HG03159 (cell line): ENCODE data around the gene CFP.

ENCODE experiments used
- ATAC-seq: cut with Tn5 transposase; IDR thresholded peaks from one replicate; pipeline ENCODE4 v1.9.1; 2021; ENCODE audit warnings: mild to moderate bottlenecking, moderate library complexity; ENCODE audit not compliant: unreplicated experiment

The CFP gene

DNA sequence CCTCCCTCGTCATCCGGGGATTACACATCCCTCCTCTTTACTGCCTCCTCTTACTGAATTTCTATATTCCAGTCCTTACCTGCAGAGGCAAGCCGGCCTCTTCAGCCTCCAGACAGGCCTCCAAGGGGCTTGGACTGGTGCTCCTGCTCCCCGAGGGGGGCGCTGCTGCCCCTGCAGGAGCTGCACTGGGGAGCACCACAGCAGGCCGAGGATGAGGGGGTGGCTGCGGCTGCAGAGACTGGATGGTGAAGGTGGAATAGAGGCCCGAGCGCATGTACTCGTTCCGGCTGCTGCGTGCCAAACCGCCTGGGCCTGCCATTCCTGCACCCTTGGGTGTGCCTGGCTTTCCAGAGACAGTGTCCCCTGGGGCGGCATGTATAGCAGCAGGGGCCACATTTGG, 9.1 kb upstream of the CFP start:
- ATAC-seq: no peak

DNA sequence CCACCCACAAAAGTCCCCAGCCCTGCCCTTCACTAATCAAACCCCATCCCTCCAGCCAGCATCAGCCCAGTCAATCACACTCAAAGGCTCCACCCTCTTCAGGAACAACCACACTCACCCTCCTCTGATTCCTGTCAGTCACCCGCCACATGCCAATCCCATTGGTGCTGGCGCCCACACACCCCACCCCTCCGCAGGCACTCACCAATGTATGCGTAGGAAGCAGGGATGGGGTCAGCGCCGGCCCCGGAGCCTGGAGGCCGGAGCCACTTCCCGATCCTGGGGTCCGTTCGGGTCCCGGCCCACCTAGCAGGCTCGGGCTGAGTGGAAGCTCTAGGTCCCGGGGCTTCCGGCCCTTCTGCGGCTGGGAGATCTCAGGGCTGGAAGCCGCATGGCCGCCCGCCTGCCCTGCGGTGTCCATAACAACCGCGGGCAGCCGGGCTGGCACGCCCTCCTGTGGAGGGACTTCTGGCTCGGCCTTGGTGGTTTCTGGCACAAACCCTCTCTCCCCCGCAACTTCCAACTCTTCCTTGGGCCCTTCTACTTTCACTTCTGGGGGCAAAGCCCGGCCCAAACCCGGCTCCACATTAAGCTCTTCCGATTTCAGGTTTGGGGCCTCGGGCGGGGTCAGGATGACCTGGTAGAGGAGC, 7.9 kb upstream of the CFP start:
- ATAC-seq: no peak

- ATAC-seq: no peak
Measured at GRCh38 chrX:47634871-47635575, 5.3 kb upstream of the CFP start.

- no peak for ATAC-seq
Measured at GRCh38 chrX:47633689-47634590, 4.2 kb upstream of the CFP start.

- no peak for ATAC-seq
Measured at GRCh38 chrX:47632666-47633065, 2.9 kb upstream of the CFP start.

- ATAC-seq: no peak
Measured at GRCh38 chrX:47631676-47632075, 1.9 kb upstream of the CFP start.

DNA sequence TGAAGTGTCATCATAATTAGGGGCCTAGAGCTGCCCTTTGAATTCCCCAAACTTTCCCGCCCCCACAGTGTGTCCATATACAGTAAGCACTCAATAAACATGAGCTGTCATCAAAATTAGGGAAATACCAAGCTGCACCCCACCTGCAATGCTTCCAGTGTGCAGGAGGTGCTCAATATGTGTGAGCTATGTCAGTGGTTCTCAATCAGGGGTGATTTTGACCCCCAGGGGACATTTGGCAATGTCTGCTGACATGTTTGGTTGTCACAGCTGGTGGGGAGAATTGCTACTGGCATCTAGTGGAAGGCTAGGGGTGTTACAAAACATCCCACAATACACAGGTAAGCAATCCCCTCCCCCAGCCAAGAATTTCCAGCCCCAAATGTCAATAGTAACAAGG, 748 bp downstream of the CFP start:
- no peak for ATAC-seq

GRCh38 chrX:47625365-47625764, 4.4 kb downstream of the CFP start:
- ATAC-seq: no peak

DNA sequence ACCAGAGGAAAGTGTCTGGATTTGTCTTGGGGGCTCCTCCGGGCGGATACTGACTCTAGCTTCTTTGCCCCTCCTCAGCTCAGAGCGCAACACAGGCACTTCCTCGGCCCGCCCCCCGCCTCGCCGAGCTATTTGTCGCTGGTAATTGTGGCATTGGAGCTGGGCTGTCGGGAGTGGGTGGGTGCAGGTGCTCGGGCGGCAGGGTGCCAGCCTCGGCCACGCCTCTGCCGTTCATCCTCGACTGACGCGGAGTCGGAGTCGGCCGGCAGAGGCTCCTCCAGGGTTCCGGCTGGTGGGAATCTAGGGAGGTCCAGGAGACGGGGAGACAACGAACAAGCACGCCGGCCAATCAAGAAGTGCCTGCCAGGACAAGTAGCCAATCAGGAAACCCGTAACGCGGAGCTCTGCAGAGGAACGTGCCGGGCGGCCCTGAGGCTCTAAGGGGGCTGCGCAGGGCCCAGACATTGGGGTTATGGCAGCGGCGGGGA, 6.1 kb downstream of the CFP start:
- no peak for ATAC-seq

- ATAC-seq: no peak
Measured at GRCh38 chrX:47621851-47622250, 7.9 kb downstream of the CFP start.

DNA sequence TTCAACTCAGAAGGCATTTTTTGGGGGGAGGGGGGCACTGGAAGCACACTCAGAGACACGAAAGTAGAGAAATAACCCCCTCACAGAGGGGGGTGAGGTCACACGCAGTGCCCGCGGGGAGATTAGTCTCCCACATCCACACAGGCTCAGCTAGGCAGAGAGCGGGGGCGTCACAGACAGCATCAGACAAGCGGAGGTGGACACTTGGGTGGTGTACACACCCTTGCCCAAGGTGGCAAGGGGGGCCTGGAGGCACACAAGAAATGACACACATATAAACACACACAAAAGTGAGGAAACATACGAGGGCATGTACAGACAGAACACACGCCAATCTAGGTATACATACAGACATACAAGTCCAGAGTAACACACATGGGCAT, 9.4 kb downstream of the CFP start:
- ATAC-seq: no peak

DNA sequence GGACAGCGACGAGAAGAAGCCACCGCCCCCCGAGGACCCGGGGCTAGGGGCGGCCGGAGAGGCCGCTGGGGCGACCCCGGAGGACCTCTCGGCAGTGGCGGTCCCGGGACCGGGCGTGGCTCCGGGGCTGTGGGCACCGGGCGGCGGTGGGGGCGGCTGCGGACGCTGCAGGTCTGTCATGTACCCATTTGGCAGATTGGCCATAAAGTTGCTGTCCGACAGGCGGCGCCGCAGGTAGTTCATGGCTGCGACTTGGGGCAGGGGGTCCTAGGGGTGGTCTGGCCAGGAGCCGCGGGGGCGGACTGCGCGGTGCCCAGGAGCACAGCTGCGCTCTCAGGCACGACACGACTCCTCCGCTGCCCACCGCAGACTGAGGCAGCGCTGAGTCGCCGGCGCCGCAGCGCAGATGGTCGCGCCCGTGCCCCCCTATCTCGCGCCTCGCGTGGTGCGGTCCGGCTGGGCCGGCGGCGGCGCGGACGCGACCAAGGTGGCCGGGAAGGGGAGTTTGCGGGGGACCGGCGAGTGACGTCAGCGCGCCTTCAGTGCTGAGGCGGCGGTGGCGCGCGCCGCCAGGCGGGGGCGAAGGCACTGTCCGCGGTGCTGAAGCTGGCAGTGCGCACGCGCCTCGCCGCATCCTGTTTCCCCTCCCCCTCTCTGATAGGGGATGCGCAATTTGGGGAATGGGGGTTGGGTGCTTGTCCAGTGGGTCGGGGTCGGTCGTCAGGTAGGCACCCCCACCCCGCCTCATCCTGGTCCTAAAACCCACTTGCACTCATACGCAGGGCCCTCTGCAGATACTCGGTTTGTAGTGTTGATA, 10.0 kb downstream of the CFP start, which contains the start of gene SYN1:
Gene SYN1, minus strand, starts transcription at position 372 of the 817 bp plus-strand sequence. Its CDS starts 129 bp downstream, at position 243.
- ATAC-seq: peak; percentile 57

GRCh38 chrX:47618923-47619485, 10.7 kb downstream of the CFP start:
- no peak for ATAC-seq

DNA sequence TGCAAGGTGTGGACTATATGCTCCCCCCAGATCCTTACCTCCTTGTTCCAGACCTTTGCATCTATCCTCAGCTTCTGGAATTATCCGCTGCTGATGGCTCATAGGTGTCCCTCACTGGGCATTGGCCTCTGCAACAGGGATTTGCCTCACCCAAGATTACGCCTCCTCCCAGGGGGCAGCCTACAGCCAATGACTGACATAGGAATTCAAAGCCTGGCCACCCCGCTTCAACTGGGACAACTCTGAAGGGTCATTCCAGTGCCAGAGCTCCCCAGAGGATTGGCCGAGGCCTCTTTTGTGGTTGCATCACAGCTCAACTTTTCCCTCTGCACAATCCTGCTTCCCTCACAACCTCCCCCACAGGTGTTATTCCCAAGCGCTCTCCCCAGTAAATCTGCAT, 15.1 kb downstream of the CFP start:
- ATAC-seq: no peak

DNA sequence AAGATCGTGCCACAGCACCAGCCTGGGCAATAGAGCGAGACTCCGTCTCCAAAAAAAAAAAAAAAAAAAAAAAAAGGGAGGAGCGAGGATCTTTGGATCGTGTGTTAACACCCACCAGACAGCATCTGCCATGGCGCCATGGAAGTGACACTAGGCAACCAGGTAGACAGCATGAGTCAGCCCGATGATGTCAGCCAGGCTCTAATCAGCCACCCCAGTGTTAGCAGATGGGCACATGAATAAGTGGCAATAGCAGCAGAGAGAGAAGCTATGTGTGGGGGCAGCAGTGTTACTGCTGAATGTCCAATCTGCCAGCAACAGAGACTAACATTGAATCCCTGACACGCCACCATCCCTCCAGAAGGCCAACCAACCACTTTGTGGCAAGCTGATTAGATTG, 16.6 kb downstream of the CFP start:
- ATAC-seq: no peak

DNA sequence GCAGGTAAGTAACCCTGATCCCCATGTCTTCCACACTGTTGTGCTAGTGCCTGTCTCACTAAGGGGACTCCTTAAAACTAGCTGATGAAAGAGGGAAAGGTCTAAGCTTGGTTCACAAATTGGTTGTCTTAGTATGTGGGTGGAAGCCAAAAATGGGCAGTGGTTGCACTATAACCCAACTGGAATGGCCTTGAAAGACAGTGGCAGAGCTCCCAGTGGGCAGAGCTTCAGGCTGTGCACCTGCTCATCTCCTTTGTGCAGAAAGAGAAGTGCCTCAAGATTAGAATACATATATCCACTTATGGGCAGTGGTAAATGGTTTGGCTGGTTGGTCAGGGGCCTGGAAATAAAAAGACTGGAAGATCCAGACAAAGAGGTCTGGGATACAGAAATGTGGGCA, 17.3 kb downstream of the CFP start:
- ATAC-seq: no peak

DNA sequence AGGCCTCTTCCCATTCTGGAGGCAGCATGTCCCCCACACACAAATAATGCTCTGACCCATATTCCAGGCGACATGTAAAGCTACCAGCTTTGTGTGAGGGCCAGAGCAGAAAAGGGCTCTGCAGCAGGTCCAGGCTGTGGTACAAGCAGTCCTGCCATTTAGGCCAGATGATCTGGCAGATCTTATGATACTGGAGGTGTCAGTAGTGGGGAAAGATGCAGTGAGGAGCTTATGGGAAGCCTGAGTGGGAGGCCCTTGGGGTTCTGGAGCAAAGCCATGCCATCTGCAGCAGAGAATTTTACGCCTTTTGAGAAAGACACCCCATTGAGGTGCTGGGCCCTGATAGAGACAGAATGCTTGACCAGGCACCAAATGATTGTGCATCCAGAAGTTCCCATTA, 17.8 kb downstream of the CFP start:
- ATAC-seq: no peak

DNA sequence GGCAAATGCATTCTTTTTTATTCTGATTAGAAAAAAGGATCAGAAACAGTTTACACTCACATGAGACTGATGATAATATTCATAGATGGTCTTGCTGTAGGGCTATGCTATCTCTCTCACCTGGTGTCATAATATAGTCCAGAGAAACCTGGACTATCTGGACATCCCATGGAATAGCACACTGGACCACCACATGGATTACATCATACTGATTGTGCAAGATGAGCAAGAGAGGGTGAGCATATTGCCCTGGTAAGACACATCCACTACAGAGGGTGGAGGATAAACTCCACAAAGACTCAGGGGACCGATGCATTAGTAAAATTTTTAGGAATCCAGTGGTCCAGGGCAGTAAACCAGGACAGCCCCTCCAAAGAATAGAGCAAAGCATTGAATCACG, 18.2 kb downstream of the CFP start:
- ATAC-seq: no peak

GRCh38 chrX:47610511-47610910, 19.2 kb downstream of the CFP start:
- ATAC-seq: no peak

- ATAC-seq: no peak
Measured at GRCh38 chrX:47608130-47608810, 21.5 kb downstream of the CFP start.
